Natural killer cell (primary cell): ENCODE data around the gene RXRA. TPM values are rescaled to one million over a fixed set of nuclear protein-coding genes. Genes with fewer than 3 reads are reported as not detected.

ENCODE experiments used
- ATAC-seq, 3 donors: fragments of 150-1000 bp in 2 of 3; fragments of 200-7000 bp in 1 of 3; cut with Tn5 transposase; 1 replicate in 1 of 3; 2 replicates in 2 of 3; pipeline ENCODE4 v1.10.0; 2021; ENCODE audit warnings: mild to moderate bottlenecking in 2 of 3, moderate library complexity in 2 of 3
- DNase-seq, 2 donors: peaks; one replicate each; pipeline versions ENCODE4 v3.0.0 to v3.0.0-alpha.2; 2013 to 2021; ENCODE audit warnings: mixed read lengths in 1 of 2
- H3K27ac ChIP-seq: one replicate; pipeline ENCODE4 v1.5.1; 2013; ENCODE audit warnings: mild to moderate bottlenecking, low read length
- H3K27me3 ChIP-seq: one replicate; pipeline ENCODE4 v1.6.1; 2013; ENCODE audit warnings: low read length; ENCODE audit not compliant: control insufficient read depth, insufficient read depth
- H3K36me3 ChIP-seq: one replicate; pipeline ENCODE4 v1.6.1; 2013; ENCODE audit warnings: low read length; ENCODE audit not compliant: control insufficient read depth, insufficient read depth
- H3K4me1 ChIP-seq: one replicate; pipeline ENCODE4 v1.6.1; 2013; ENCODE audit warnings: low read length; ENCODE audit not compliant: control insufficient read depth, insufficient read depth
- H3K4me3 ChIP-seq: one replicate; pipeline ENCODE4 v1.5.1; 2013; ENCODE audit warnings: low read length
- H3K9me3 ChIP-seq: one replicate; pipeline ENCODE4 v1.6.1; 2013; ENCODE audit warnings: low read length; ENCODE audit not compliant: control insufficient read depth, insufficient read depth
- H3K27ac Mint-ChIP-seq, 2 donors: one replicate each; pipeline ENCODE4 v1.8.0; 2022; ENCODE audit warnings: mild to moderate bottlenecking in 2 of 2, mixed read lengths in 2 of 2, moderate library complexity in 1 of 2
- H3K27me3 Mint-ChIP-seq, 2 donors: one replicate each; pipeline ENCODE4 v1.8.0; 2022; ENCODE audit warnings: low read depth in 2 of 2, mixed read lengths in 2 of 2
- H3K36me3 Mint-ChIP-seq: one replicate; pipeline ENCODE4 v1.8.0; 2022; ENCODE audit warnings: mixed read lengths
- H3K4me1 Mint-ChIP-seq, 2 donors: one replicate each; pipeline ENCODE4 v1.8.0; 2022; ENCODE audit warnings: mixed read lengths in 2 of 2
- H3K4me3 Mint-ChIP-seq: one replicate; pipeline ENCODE4 v1.8.0; 2022; ENCODE audit warnings: mild to moderate bottlenecking, moderate library complexity, mixed read lengths
- H3K9me3 Mint-ChIP-seq, 2 donors: one replicate each; pipeline ENCODE4 v1.8.0; 2022; ENCODE audit warnings: mixed read lengths in 2 of 2
- CTCF ChIP-seq: fragments of 200-600 bp; IDR thresholded peaks from one replicate; pipeline ENCODE4 v1.8.0; 2022; ENCODE audit warnings: antibody characterized with exemption
- WGBS: methylation state at CpG from one replicate; pipeline ENCODE4 v1.1.7; 2013; ENCODE audit warnings: missing lambda C conversion rate; ENCODE audit not compliant: insufficient coverage; 5-methylcytosine and 5-hydroxymethylcytosine counted together
- intact Hi-C: fragments of 100-400 bp; cut with micrococcal nuclease; formaldehyde crosslinking; loops from one replicate; pipeline ENCODE4 v1.14.2; 2022
- total RNA-seq, 4 donors: library from RNA; stranded (reverse); fragments of 120-200 nt in 1 of 4; gene quantifications; one replicate each; pipeline versions ENCODE4 v1.2.3 to v1.2.4, GENCODE V29; 2013 to 2022

The RXRA gene
- total RNA-seq, 3 donors from 2014 or later (not counting 1 experiment from before 2014, with no cell fraction given): 30.9 to 64.1 (median 42.2) TPM

GRCh38 chr9:134284741-134285140 is 41.5 kb upstream of the RXRA start:
- no peak overlapping the region for H3K4me3 ChIP-seq
- Mint-ChIP-seq H3K4me3 (no peak overlapping the region), H3K27me3 (peaks cover 11 to 22% of the 10 kb centered on the region in 2 donors), H3K27ac (no peak overlapping the region), H3K9me3 (no peaks in the 10 kb centered on the region), H3K36me3 (no peaks in the 10 kb centered on the region), H3K4me1 (peaks cover 0 to 6% of the 10 kb centered on the region in 2 donors)
- ATAC-seq: no peak
- no peaks in the 10 kb centered on the region for H3K9me3 ChIP-seq
- peaks cover 4% of the 10 kb centered on the region for H3K27me3 ChIP-seq
- 87% methylated on average over 12 of the region's 12 CpGs for WGBS
- no peak overlapping the region for H3K27ac ChIP-seq
- no peaks in the 10 kb centered on the region for H3K36me3 ChIP-seq
- no peak for DNase-seq
- no peak for TF ChIP-seq CTCF
- intact Hi-C loops: no loop called here
- H3K4me1 ChIP-seq: no peaks in the 10 kb centered on the region

- DNase-seq (no peak), ATAC-seq (no peak)
- no peaks in the 10 kb centered on the region for H3K4me1 ChIP-seq
- Mint-ChIP-seq H3K4me3 (no peak overlapping the region), H3K9me3 (no peaks in the 10 kb centered on the region), H3K4me1 (peaks cover 0 to 6% of the 10 kb centered on the region in 2 donors), H3K27ac (no peak overlapping the region), H3K36me3 (no peaks in the 10 kb centered on the region), H3K27me3 (peaks cover 11 to 22% of the 10 kb centered on the region in 2 donors)
- no peak overlapping the region for H3K27ac ChIP-seq
- H3K27me3 ChIP-seq: peaks cover 4% of the 10 kb centered on the region
- no peaks in the 10 kb centered on the region for H3K9me3 ChIP-seq
- no peak overlapping the region for H3K4me3 ChIP-seq
- no peak for TF ChIP-seq CTCF
- 92% methylated on average over 15 of the region's 15 CpGs for WGBS
- no peaks in the 10 kb centered on the region for H3K36me3 ChIP-seq
- intact Hi-C loops: no loop called here
These were observed 40.9 kb upstream of the RXRA start for GRCh38 chr9:134285215-134285845.

DNA sequence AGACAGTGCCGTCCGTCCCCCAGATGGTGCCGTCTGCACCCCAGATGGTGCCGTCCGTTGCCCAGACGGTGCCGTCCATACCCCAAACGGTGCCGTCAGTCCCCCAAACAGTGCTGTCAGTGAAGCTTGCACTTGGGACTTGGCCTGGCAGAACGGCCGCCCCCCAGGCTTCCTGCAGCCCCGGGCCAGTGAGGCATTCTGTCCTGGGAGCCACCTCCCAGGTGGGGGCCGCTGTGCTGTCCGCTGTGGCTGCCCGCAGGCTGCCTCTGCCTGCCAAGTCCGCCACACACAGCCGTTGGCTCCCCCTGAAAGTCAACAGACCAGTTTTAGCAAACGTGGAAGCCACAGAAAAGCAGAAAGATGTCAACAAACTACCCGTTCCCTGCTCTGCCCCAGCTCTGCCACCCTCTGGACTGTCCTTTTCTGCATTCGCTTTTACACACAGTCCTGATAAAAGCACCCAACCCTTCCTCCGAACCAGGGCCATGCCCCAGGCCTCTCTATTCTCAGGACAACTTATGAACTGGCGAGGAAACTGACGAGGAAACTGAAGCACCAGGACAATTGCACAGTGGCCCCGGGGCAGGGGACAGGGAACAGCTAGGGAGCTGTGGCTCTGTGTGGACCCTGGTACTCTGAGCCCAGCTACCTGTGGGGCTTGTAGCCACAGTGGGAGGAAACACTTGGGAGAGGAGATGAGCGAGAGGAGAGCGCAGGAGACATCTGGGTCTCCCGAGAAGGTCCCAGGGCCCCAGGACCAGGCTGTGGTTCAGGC is 39.6 kb upstream of the RXRA start:
- Mint-ChIP-seq H3K4me1 (peaks cover 0 to 6% of the 10 kb centered on the region in 2 donors), H3K9me3 (no peaks in the 10 kb centered on the region), H3K36me3 (no peaks in the 10 kb centered on the region), H3K27ac (no peak overlapping the region), H3K27me3 (peaks cover 11 to 19% of the 10 kb centered on the region in 2 donors), H3K4me3 (no peak overlapping the region)
- Histone ChIP-seq H3K27me3 (peaks cover 4% of the 10 kb centered on the region), H3K9me3 (no peaks in the 10 kb centered on the region), H3K36me3 (no peaks in the 10 kb centered on the region), H3K4me3 (no peak overlapping the region), H3K4me1 (no peaks in the 10 kb centered on the region), H3K27ac (no peak overlapping the region)
- intact Hi-C loops: no loop called here
- DNase-seq (no peak), ATAC-seq (no peak)
- no peak for TF ChIP-seq CTCF
- 40% methylated on average over 27 of the region's 27 CpGs for WGBS
